ENCODE data around the gene ESF1.

- TF ChIP-seq CTCF (IDR thresholded peaks at IDR 0.05) = no peak
- TF ChIP-seq POLR2AphosphoS5 (IDR thresholded peaks at IDR 0.05) = no peak
- no peak for TF ChIP-seq POLR2A (IDR thresholded peaks at IDR 0.05)
Observed at GRCh38 chr20:13677241-13677640, 107.5 kb downstream of the ESF1 start.

Measured in upper lobe of left lung (tissue), 4 donors.